Naive thymus-derived CD4-positive, alpha-beta T cell (primary cell): ENCODE data around the gene CDH23. TPM values are rescaled to one million over a fixed set of nuclear protein-coding genes. Genes with fewer than 3 reads are reported as not detected.
A peak's percentile ranks its signal among the peaks of the same experiment; 100 is the strongest.

Source experiments
- ATAC-seq: fragments of 150-1000 bp; cut with Tn5 transposase; 2 replicates; pipeline ENCODE4 v1.10.0; 2021; ENCODE audit warnings: mild to moderate bottlenecking, moderate library complexity
- CTCF ChIA-PET: fragments of 350-600 bp; sonication (Branson Sonifier 250); formaldehyde crosslinking; loops from one replicate; lab custom pipeline; 2021; ENCODE audit warnings: antibody characterized with exemption; lab: Charles Lee
- POLR2A ChIA-PET: fragments of 350-600 bp; sonication (Branson Sonifier 250); formaldehyde crosslinking; loops from one replicate; lab custom pipeline; 2021; ENCODE audit warnings: antibody characterized with exemption, inconsistent platforms; lab: Charles Lee
- DNase-seq, 9 donors: peaks; one replicate each; pipeline versions ENCODE4 v3.0.0 to v3.0.0-alpha.2; 2020 to 2022; ENCODE audit warnings: mixed read lengths in 1 of 9
- H3K27ac ChIP-seq: one replicate; pipeline ENCODE4 v1.7.0; 2013; ENCODE audit warnings: mild to moderate bottlenecking, low read depth, low read length, moderate library complexity
- H3K27me3 ChIP-seq, 2 donors: one replicate each; pipeline ENCODE4 v1.7.0; 2013; ENCODE audit warnings: low read length in 2 of 2, mild to moderate bottlenecking in 2 of 2, moderate library complexity in 2 of 2; ENCODE audit not compliant: control insufficient read depth in 2 of 2, insufficient read depth in 2 of 2
- H3K36me3 ChIP-seq, 3 experiments: 1 replicate in 2 of 3; 2 replicates in 1 of 3; pipeline ENCODE4 v1.7.0; 2013; ENCODE audit warnings: low read length in 3 of 3, mild to moderate bottlenecking in 3 of 3, moderate library complexity in 1 of 3; ENCODE audit not compliant: insufficient read depth in 3 of 3, control insufficient read depth in 2 of 3
- H3K4me1 ChIP-seq, 2 donors: one replicate each; pipeline ENCODE4 v1.7.0; 2013; ENCODE audit warnings: low read length in 2 of 2, mild to moderate bottlenecking in 2 of 2, moderate library complexity in 1 of 2; ENCODE audit not compliant: control insufficient read depth in 2 of 2, insufficient read depth in 2 of 2
- H3K4me3 ChIP-seq: 2 replicates; pipeline ENCODE4 v1.7.0; 2013; ENCODE audit warnings: mild to moderate bottlenecking, low read length
- H3K9me3 ChIP-seq, 3 experiments: 1 replicate in 2 of 3; 2 replicates in 1 of 3; pipeline ENCODE4 v1.7.0; 2013; ENCODE audit warnings: low read length in 3 of 3; ENCODE audit not compliant: control insufficient read depth in 2 of 3
- H3K27ac Mint-ChIP-seq, 9 donors: one replicate each; pipeline ENCODE4 v1.8.0; 2020 to 2022; ENCODE audit warnings: mixed read lengths in 9 of 9, mild to moderate bottlenecking in 8 of 9, moderate library complexity in 5 of 9, inconsistent platforms in 2 of 9
- H3K27me3 Mint-ChIP-seq, 5 donors: one replicate each; pipeline ENCODE4 v1.8.0; 2021 to 2022; ENCODE audit warnings: mixed read lengths in 5 of 5, mild to moderate bottlenecking in 1 of 5
- H3K36me3 Mint-ChIP-seq, 5 donors: one replicate each; pipeline ENCODE4 v1.8.0; 2020 to 2022; ENCODE audit warnings: mixed read lengths in 5 of 5, mild to moderate bottlenecking in 3 of 5, inconsistent platforms in 1 of 5
- H3K4me1 Mint-ChIP-seq, 7 donors: one replicate each; pipeline ENCODE4 v1.8.0; 2020 to 2022; ENCODE audit warnings: mixed read lengths in 7 of 7, mild to moderate bottlenecking in 3 of 7, inconsistent platforms in 1 of 7
- H3K4me3 Mint-ChIP-seq, 10 donors: one replicate each; pipeline ENCODE4 v1.8.0; 2020 to 2022; ENCODE audit warnings: mild to moderate bottlenecking in 10 of 10, mixed read lengths in 10 of 10, moderate library complexity in 6 of 10, inconsistent platforms in 2 of 10
- H3K9me3 Mint-ChIP-seq, 11 donors: one replicate each; pipeline ENCODE4 v1.8.0; 2020 to 2022; ENCODE audit warnings: mixed read lengths in 11 of 11, mild to moderate bottlenecking in 4 of 11, inconsistent platforms in 1 of 11, moderate library complexity in 1 of 11
- intact Hi-C, 2 donors: fragments of 100-400 bp; cut with micrococcal nuclease; formaldehyde crosslinking; loops; one replicate each; pipeline ENCODE4 v1.15.1; 2023
- polyA plus RNA-seq, 2 donors: library from polyadenylated mRNA; unstranded; fragments of 300-500 nt; fragmentation: Illumina TruSeq; gene quantifications; one replicate each; pipeline ENCODE4 v1.2.3, GENCODE V29; 2021
- total RNA-seq, 6 experiments: library from RNA in 5 of 6; stranded (reverse) in 5 of 6; gene quantifications; 1 replicate in 5 of 6; 2 replicates in 1 of 6; pipeline ENCODE4 v1.2.3 and lab custom pipeline; 2021 to 2026

The CDH23 gene
- total and polyA plus RNA-seq, 7 experiments from 2014 or later: 1.1 to 18.3 (median 7.9) TPM

DNA sequence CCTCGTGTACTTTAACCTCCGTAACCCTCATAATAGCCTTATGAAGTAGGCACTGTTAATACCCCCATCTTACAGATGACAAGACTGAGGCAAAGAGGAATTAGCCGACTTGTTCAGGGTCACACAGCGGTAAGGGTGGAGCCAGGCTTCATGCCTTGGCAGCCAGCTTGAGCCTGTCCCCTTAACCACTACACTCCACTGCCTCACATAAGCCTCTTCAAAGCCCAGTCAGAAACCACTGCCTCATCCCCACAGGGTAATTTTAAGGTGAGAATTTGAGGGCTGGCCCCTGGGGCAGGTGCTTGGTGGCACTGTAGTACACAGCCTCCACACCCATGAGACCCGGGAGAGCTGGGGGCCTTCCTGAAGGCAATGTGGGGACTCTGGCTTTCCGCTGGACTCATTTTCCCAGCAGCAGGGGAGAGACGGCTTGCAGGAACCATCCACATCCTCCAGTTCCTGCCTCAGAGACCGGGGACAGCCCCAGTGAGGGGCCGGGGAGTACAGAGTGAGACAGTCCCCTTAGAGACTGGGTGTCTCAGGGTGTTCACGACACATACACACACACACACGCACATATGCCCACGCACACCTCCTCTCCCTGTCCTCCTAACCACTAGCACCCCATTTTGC lies 330.5 kb downstream of the CDH23 start:
- no peaks in the 10 kb centered on the region for H3K36me3 ChIP-seq
- intact Hi-C loops: loop anchor here (1.0 to 2.0 kb wide), 7 partner anchors 9 to 46 kb away; partner anchors contain the start of gene VSIR (in 2 of the 2)
- ATAC-seq: peak; percentile 75
- ChIA-PET POLR2A (interaction anchor here (0.9 to 23.5 kb wide), 10 partner anchors 12 to 408 kb away, joined by 3 to 521 read pairs (median 18); partner anchors contain the start of genes C10orf105, PSAP, SLC29A3 and VSIR), CTCF (interaction anchor here (0.6 to 6.4 kb wide), 12 partner anchors 13 to 57 kb away, joined by 3 to 48 read pairs (median 8); partner anchors contain the start of gene VSIR)
- peaks cover 51 to 97% (median 68%) of the 10 kb centered on the region in 7 donors for H3K4me1 Mint-ChIP-seq
- no peaks in the 10 kb centered on the region for H3K27me3 ChIP-seq
- peak in 4 of 9 donors; percentile 33 to 80 (median 70) for DNase-seq
- peak overlapping the region; percentile 66 to 86 (median 78) for H3K4me3 Mint-ChIP-seq
- H3K4me3 ChIP-seq: peak overlapping the region; percentile 2
- H3K9me3 Mint-ChIP-seq: peaks cover 0 to 1% (median 0%) of the 10 kb centered on the region in 11 donors
- no peaks in the 10 kb centered on the region for H3K27me3 Mint-ChIP-seq
- H3K9me3 ChIP-seq: no peaks in the 10 kb centered on the region
- H3K36me3 Mint-ChIP-seq: no peaks in the 10 kb centered on the region
- H3K4me1 ChIP-seq: peaks cover 67 to 75% of the 10 kb centered on the region in 2 donors
- peak overlapping the region; percentile 96 to 99 (median 97) for H3K27ac Mint-ChIP-seq
- H3K27ac ChIP-seq: peak overlapping the region; percentile 79

DNA sequence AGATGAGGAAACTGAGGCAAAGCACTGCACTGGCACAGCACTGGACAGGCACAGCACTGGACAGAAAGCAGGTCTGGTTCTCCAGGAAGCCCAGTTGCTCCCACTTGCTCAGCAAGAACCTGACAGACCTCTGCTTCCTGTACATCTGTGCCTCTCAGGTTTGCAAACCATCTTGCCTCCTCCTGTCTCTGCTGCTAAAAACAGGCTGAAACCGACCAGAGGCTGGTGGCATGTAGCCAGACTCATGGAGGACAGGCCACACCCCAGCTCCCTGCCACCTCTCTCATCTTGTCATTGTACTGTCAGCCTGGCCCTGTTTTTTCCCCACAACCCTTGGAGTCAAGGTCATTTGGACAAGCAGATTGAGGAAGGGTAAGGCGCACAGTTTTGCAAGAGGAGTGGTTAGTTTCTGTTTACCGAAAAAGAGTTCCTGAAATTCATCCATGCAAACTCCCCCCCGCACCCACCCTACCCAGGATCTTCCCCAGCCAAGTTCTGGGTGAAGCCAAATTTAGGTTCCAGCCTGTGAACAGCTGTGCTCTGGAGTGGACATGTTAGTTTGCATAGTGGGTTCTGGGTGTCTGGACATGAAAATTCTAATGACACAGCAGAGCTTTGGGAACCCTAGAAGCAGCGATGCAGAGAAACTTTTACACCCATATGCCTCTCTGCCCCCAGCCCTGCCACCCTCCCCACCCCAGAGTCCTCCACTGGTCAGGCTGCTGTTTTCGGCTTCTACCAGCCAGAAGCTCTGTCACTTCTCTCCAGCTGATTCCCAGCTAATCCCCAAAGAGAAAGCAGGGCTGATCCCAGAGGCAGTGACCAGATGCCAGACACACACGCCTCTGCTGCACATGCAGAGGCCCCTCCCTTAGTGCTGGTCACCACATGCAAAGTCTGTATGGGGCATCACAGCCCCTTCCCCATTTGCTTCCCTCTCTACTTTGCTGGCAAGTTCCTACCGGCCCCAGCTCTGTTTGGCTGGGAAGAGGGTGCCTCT lies 331.3 kb downstream of the CDH23 start:
- H3K27me3 ChIP-seq: no peaks in the 10 kb centered on the region
- H3K27ac ChIP-seq: peak overlapping the region; percentile 79
- peak; percentile 34 to 91 (median 82) for DNase-seq
- Mint-ChIP-seq H3K4me1 (peaks cover 54 to 97% (median 72%) of the 10 kb centered on the region in 7 donors), H3K4me3 (peak overlapping the region; percentile 61 to 86 (median 78)), H3K27me3 (no peaks in the 10 kb centered on the region), H3K9me3 (no peaks in the 10 kb centered on the region), H3K36me3 (no peaks in the 10 kb centered on the region), H3K27ac (peak overlapping the region; percentile 96 to 99 (median 97))
- intact Hi-C loops: loop anchor here (1.0 to 2.0 kb wide), 7 partner anchors 8 to 45 kb away; partner anchors contain the start of gene VSIR (in 2 of the 2)
- CTCF ChIA-PET: interaction anchor here (0.6 to 6.4 kb wide), 13 partner anchors 9 to 46 kb away, joined by 3 to 48 read pairs (median 5); partner anchors contain the start of gene VSIR
- H3K9me3 ChIP-seq: no peaks in the 10 kb centered on the region
- H3K4me1 ChIP-seq: peaks cover 75 to 83% of the 10 kb centered on the region in 2 donors
- peak; percentile 78 for ATAC-seq
- peak overlapping the region; percentile 2 for H3K4me3 ChIP-seq
- POLR2A ChIA-PET: interaction anchor here (1.0 to 23.5 kb wide), 8 partner anchors 13 to 123 kb away, joined by 3 to 521 read pairs (median 65); partner anchors contain the start of genes C10orf105, PSAP and VSIR
- H3K36me3 ChIP-seq: no peaks in the 10 kb centered on the region

DNA sequence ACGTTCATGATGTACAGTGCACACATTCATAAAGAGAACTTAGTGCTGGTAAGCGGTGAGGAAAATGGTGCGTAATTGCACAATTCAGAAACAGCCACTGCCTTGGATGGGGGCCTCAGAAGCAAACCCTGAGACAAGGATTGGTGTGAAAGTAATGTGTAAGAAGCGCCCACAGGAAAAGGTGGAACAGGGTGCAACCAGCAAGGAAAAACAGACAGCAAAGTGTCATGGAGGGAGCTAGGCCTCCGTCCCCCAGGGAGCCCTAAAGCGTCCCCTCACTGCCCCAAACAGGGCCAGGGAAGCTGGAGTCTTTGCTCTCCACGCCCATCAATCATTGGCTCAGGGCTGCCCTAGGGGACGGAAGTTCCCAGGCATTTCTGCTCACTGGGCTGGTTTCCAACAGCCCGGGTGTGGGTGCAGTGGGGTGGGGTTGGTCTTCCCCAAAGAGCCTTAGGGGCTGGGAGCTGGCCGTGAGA lies 332.5 kb downstream of the CDH23 start:
- no peaks in the 10 kb centered on the region for H3K9me3 Mint-ChIP-seq
- peaks cover 62 to 98% (median 80%) of the 10 kb centered on the region in 7 donors for H3K4me1 Mint-ChIP-seq
- ChIA-PET POLR2A (interaction anchor here (0.9 to 23.5 kb wide), 6 partner anchors 14 to 41 kb away, joined by 3 to 521 read pairs (median 119); partner anchors contain the start of genes C10orf105 and VSIR), CTCF (interaction anchor here (0.7 to 6.4 kb wide), 8 partner anchors 12 to 157 kb away, joined by 3 to 48 read pairs (median 6); partner anchors contain the start of gene VSIR)
- intact Hi-C loops: no loop called here
- ATAC-seq: no peak
- H3K27me3 Mint-ChIP-seq: no peaks in the 10 kb centered on the region
- no peaks in the 10 kb centered on the region for H3K27me3 ChIP-seq
- H3K36me3 ChIP-seq: no peaks in the 10 kb centered on the region
- DNase-seq: no peak
- H3K36me3 Mint-ChIP-seq: no peaks in the 10 kb centered on the region
- no peak overlapping the region for H3K4me3 ChIP-seq
- H3K9me3 ChIP-seq: no peaks in the 10 kb centered on the region
- H3K4me1 ChIP-seq: peaks cover 87 to 94% of the 10 kb centered on the region in 2 donors
- H3K27ac ChIP-seq: peak overlapping the region; percentile 79
- peak overlapping the region; percentile 2 to 84 (median 51) for H3K4me3 Mint-ChIP-seq
- H3K27ac Mint-ChIP-seq: peak overlapping the region; percentile 92 to 99 (median 97)

DNA sequence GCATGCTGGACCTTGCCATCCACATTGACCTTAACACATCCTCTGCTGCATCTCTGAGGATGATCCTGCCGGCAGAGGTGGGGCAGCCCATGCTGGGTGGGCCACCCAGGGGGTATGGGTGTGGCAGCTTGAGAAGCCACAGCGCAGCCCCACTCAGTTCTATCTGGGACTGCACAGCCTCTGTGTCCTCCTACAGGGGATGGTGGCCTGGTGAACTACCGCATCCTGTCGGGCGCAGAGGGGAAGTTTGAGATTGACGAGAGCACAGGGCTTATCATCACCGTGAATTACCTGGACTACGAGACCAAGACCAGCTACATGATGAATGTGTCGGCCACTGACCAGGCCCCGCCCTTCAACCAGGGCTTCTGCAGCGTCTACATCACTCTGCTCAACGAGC lies 335.1 kb downstream of the CDH23 start:
- Mint-ChIP-seq H3K27ac (peak overlapping the region in 8 of 9 donors; percentile 32 to 98 (median 81)), H3K4me1 (peaks cover 62 to 99% (median 82%) of the 10 kb centered on the region in 7 donors), H3K9me3 (no peaks in the 10 kb centered on the region), H3K4me3 (peak overlapping the region in 5 of 10 donors; percentile 9 to 88 (median 53)), H3K27me3 (no peaks in the 10 kb centered on the region), H3K36me3 (no peaks in the 10 kb centered on the region)
- no peak for ATAC-seq
- peaks cover 90 to 97% of the 10 kb centered on the region in 2 donors for H3K4me1 ChIP-seq
- H3K27me3 ChIP-seq: no peaks in the 10 kb centered on the region
- POLR2A ChIA-PET: interaction anchor here (1.3 to 23.5 kb wide), 7 partner anchors 11 to 40 kb away, joined by 3 to 521 read pairs (median 41); partner anchors contain the start of genes C10orf105 and VSIR
- H3K27ac ChIP-seq: no peak overlapping the region
- no peak overlapping the region for H3K4me3 ChIP-seq
- CTCF ChIA-PET: interaction anchor here (0.8 to 2.7 kb wide), 8 partner anchors 11 to 417 kb away, joined by 3 to 13 read pairs (median 7); partner anchors contain the start of gene VSIR
- no peak for DNase-seq
- intact Hi-C loops: loop anchor here in 1 of 2 donors (10.0 kb wide), 1 partner anchor 353 kb away; the partner anchor contains the start of gene SPOCK2
- no peaks in the 10 kb centered on the region for H3K9me3 ChIP-seq
- H3K36me3 ChIP-seq: no peaks in the 10 kb centered on the region

DNA sequence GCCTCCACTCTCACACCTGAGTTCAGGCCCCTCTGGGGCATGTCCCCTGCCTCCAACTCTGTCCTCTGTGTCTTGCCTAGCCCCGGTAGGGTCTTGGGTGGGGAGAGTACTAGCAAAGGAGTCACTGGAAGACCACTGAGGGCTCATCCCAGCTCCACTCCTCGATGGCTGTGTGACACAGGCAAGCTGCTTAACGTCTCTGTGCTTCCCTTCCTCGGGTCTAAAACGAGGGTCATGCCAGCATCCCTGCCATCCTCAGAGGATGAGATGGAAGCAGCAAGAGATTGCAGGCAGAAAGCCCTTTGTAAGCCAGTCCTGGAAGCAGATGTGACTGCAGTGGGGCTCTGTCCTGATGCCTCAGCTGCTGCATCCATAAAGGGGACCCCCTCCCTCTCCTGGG lies 338.1 kb downstream of the CDH23 start:
- no peak for ATAC-seq
- Mint-ChIP-seq H3K27me3 (no peaks in the 10 kb centered on the region), H3K4me1 (peaks cover 66 to 99% (median 83%) of the 10 kb centered on the region in 7 donors), H3K27ac (peak overlapping the region; percentile 90 to 98 (median 95)), H3K4me3 (peak overlapping the region in 8 of 10 donors; percentile 40 to 83 (median 66)), H3K9me3 (no peaks in the 10 kb centered on the region), H3K36me3 (no peaks in the 10 kb centered on the region)
- Histone ChIP-seq H3K36me3 (no peaks in the 10 kb centered on the region), H3K4me1 (peaks cover 78 to 97% of the 10 kb centered on the region in 2 donors), H3K27ac (peak overlapping the region; percentile 73), H3K27me3 (no peaks in the 10 kb centered on the region), H3K4me3 (no peak overlapping the region), H3K9me3 (no peaks in the 10 kb centered on the region)
- intact Hi-C loops: loop anchor here in 1 of 2 donors (10.0 kb wide), 1 partner anchor 350 kb away; the partner anchor contains the start of gene SPOCK2
- ChIA-PET POLR2A (interaction anchor here (0.6 to 26.0 kb wide), 7 partner anchors 13 to 114 kb away, joined by 3 to 863 read pairs (median 32); partner anchors contain the start of genes C10orf105 and VSIR), CTCF (interaction anchor here (0.7 to 4.0 kb wide), 6 partner anchors 9 to 38 kb away, joined by 3 to 23 read pairs (median 3); partner anchors contain the start of gene VSIR)
- DNase-seq: no peak
